Measurements from ENCODE around the gene TMEM132A. TPM values are rescaled to one million over a fixed set of nuclear protein-coding genes. Genes with fewer than 3 reads are reported as not detected.
A peak's percentile ranks its signal among the peaks of the same experiment; 100 is the strongest.
"Not testable (repeated sequence)": the region's sequence is repeated elsewhere in the genome, so short reads cannot be mapped to it uniquely, and the experiment has no call there.

The TMEM132A gene
- polyA plus RNA-seq, 1 donor = 37.2 TPM

GRCh38 chr11:60905047-60905446 is 19.2 kb upstream of the TMEM132A start:
- no peak for DNase-seq

- no peak for DNase-seq
Measured at GRCh38 chr11:60905551-60906113, 18.6 kb upstream of the TMEM132A start.

GRCh38 chr11:60906132-60906972 is 17.9 kb upstream of the TMEM132A start, which contains the start of gene PRPF19:
Gene PRPF19, minus strand, starts transcription at chr11:60906585. Its CDS starts 203 bp downstream, at chr11:60906382.
- DNase-seq = peak; percentile 97

- no peak for DNase-seq
Measured at GRCh38 chr11:60908803-60909202, 15.5 kb upstream of the TMEM132A start.

- not testable (repeated sequence) for DNase-seq
Measured at GRCh38 chr11:60909680-60910280, 14.5 kb upstream of the TMEM132A start.

- no peak for DNase-seq
Measured at GRCh38 chr11:60910281-60910687, 14.0 kb upstream of the TMEM132A start.

- no peak for DNase-seq
Measured at GRCh38 chr11:60910711-60911380, 13.4 kb upstream of the TMEM132A start.

GRCh38 chr11:60912223-60912850 is 11.9 kb upstream of the TMEM132A start:
- no peak for DNase-seq

GRCh38 chr11:60912851-60913528 is 11.3 kb upstream of the TMEM132A start:
- no peak for DNase-seq

- peak; percentile 92 for DNase-seq
Measured at GRCh38 chr11:60913793-60914632, 10.2 kb upstream of the TMEM132A start, which contains the start of gene TMEM109. Gene TMEM109, plus strand, starts transcription at chr11:60914158. Its CDS starts 5,536 bp downstream, at chr11:60919694.

GRCh38 chr11:60914633-60915247 is 9.5 kb upstream of the TMEM132A start:
- DNase-seq = no peak

GRCh38 chr11:60915248-60915914 is 8.9 kb upstream of the TMEM132A start:
- DNase-seq = no peak

GRCh38 chr11:60916669-60917206 is 7.5 kb upstream of the TMEM132A start:
- DNase-seq = no peak

- DNase-seq = no peak
Measured at GRCh38 chr11:60917267-60917666, 7.0 kb upstream of the TMEM132A start.

GRCh38 chr11:60918251-60918938 is 5.9 kb upstream of the TMEM132A start:
- no peak for DNase-seq

GRCh38 chr11:60918939-60919265 is 5.4 kb upstream of the TMEM132A start:
- no peak for DNase-seq

- DNase-seq = no peak
Measured at GRCh38 chr11:60919320-60919719, 4.9 kb upstream of the TMEM132A start.

GRCh38 chr11:60919956-60920355 is 4.3 kb upstream of the TMEM132A start:
- no peak for DNase-seq

- no peak for DNase-seq
Measured at GRCh38 chr11:60921259-60921658, 3.0 kb upstream of the TMEM132A start.

Measured in hindlimb muscle (tissue), 1 donor.